Activated CD8-positive, alpha-beta memory T cell treated with anti-CD3 and anti-CD28 coated beads, Interleukin-2, amount 50 U/mL, for 1 hour (primary cell): ENCODE results near the gene PNPLA3.

Source experiments
- DNase-seq: peaks from one replicate; pipeline ENCODE4 v3.0.0-alpha.2; 2020; ENCODE audit errors: extremely low read depth

Gene PNPLA3

GRCh38 chr22:43964314-43964857, 40.8 kb downstream of the PNPLA3 start:
- no peak for DNase-seq

GRCh38 chr22:43967069-43967468, 43.5 kb downstream of the PNPLA3 start:
- DNase-seq: no peak

- no peak for DNase-seq
Observed at GRCh38 chr22:43968614-43969013, 45.0 kb downstream of the PNPLA3 start.

GRCh38 chr22:43969021-43969878, 45.6 kb downstream of the PNPLA3 start:
- no peak for DNase-seq

GRCh38 chr22:43969989-43970755, 46.6 kb downstream of the PNPLA3 start:
- DNase-seq: no peak

- no peak for DNase-seq
Observed at GRCh38 chr22:43971112-43971511, 47.5 kb downstream of the PNPLA3 start.

GRCh38 chr22:43972931-43973462, 49.4 kb downstream of the PNPLA3 start:
- no peak for DNase-seq

GRCh38 chr22:43974028-43974545, 50.5 kb downstream of the PNPLA3 start:
- DNase-seq: no peak

GRCh38 chr22:43975041-43975440, 51.4 kb downstream of the PNPLA3 start:
- DNase-seq: no peak

- no peak for DNase-seq
Observed at GRCh38 chr22:43976861-43977795, 53.5 kb downstream of the PNPLA3 start.

- DNase-seq: no peak
Observed at GRCh38 chr22:43978558-43978957, 55.0 kb downstream of the PNPLA3 start.

GRCh38 chr22:43980579-43980978, 57.0 kb downstream of the PNPLA3 start:
- no peak for DNase-seq

GRCh38 chr22:43980996-43981395, 57.4 kb downstream of the PNPLA3 start:
- DNase-seq: no peak

- no peak for DNase-seq
Observed at GRCh38 chr22:43983808-43984207, 60.2 kb downstream of the PNPLA3 start.

- DNase-seq: no peak
Observed at GRCh38 chr22:43985532-43985931, 61.9 kb downstream of the PNPLA3 start.

GRCh38 chr22:43988116-43988820, 64.7 kb downstream of the PNPLA3 start:
- DNase-seq: no peak

GRCh38 chr22:43988960-43989359, 65.4 kb downstream of the PNPLA3 start:
- no peak for DNase-seq

GRCh38 chr22:43990044-43990443, 66.4 kb downstream of the PNPLA3 start:
- no peak for DNase-seq

- DNase-seq: no peak
Observed at GRCh38 chr22:43991316-43992020, 67.9 kb downstream of the PNPLA3 start.

- DNase-seq: no peak
Observed at GRCh38 chr22:43992331-43992821, 68.8 kb downstream of the PNPLA3 start.
